Activated B cell treated with CpG ODN at 0.5 μM for 24 hours (primary cell): ENCODE data around the gene TPGS1. TPM values are rescaled to one million over a fixed set of nuclear protein-coding genes. Genes with fewer than 3 reads are reported as not detected.
A peak's percentile ranks its signal among the peaks of the same experiment; 100 is the strongest.

Source experiments
- ATAC-seq: fragments of 200-7000 bp; cut with Tn5 transposase; one replicate; pipeline ENCODE4 v1.10.0; 2021; ENCODE audit warnings: low read depth, mild to moderate bottlenecking, moderate library complexity
- CTCF ChIA-PET: fragments of 350-600 bp; sonication (Branson Sonifier 250); formaldehyde crosslinking; loops from one replicate; lab custom pipeline; 2021; ENCODE audit warnings: antibody characterized with exemption; lab: Charles Lee
- POLR2A ChIA-PET: fragments of 350-600 bp; sonication (Branson Sonifier 250); formaldehyde crosslinking; loops from one replicate; lab custom pipeline; 2021; ENCODE audit warnings: antibody characterized with exemption; lab: Charles Lee
- DNase-seq: peaks from one replicate; pipeline ENCODE4 v3.0.0; 2022
- H3K27ac Mint-ChIP-seq: one replicate; pipeline ENCODE4 v1.8.0; 2020; ENCODE audit warnings: mixed read lengths
- H3K27me3 Mint-ChIP-seq: one replicate; pipeline ENCODE4 v1.8.0; 2021; ENCODE audit warnings: mixed read lengths
- H3K36me3 Mint-ChIP-seq: one replicate; pipeline ENCODE4 v1.8.0; 2021; ENCODE audit warnings: low read depth, mixed read lengths
- H3K4me1 Mint-ChIP-seq: one replicate; pipeline ENCODE4 v1.8.0; 2021; ENCODE audit warnings: mixed read lengths
- H3K4me3 Mint-ChIP-seq: one replicate; pipeline ENCODE4 v1.8.0; 2020; ENCODE audit warnings: mild to moderate bottlenecking, mixed read lengths
- H3K9me3 Mint-ChIP-seq: one replicate; pipeline ENCODE4 v1.8.0; 2020; ENCODE audit warnings: mixed read lengths
- CTCF ChIP-seq: fragments of 200-600 bp; IDR thresholded peaks from one replicate; pipeline ENCODE4 v1.8.0; 2022; ENCODE audit warnings: antibody characterized with exemption, mild to moderate bottlenecking
- intact Hi-C: fragments of 100-400 bp; cut with micrococcal nuclease; formaldehyde crosslinking; loops from one replicate; pipeline ENCODE4 v1.15.1; 2024
- total RNA-seq: library from RNA; stranded (reverse); gene quantifications from 2 replicates; pipeline ENCODE4 v1.2.3, GENCODE V29; 2022

The TPGS1 gene
- total RNA-seq, 1 donor from 2014 or later = 23.8 TPM

- ChIA-PET POLR2A (no interaction called here), CTCF (no interaction called here)
- Mint-ChIP-seq H3K27me3 (peaks cover 12% of the 10 kb centered on the region), H3K27ac (no peak overlapping the region), H3K36me3 (no peaks in the 10 kb centered on the region), H3K4me3 (no peak overlapping the region), H3K9me3 (no peaks in the 10 kb centered on the region), H3K4me1 (peaks cover 21% of the 10 kb centered on the region)
- TF ChIP-seq CTCF = no peak
- DNase-seq = no peak
- intact Hi-C loops = loop anchor here (10.0 kb wide), 2 partner anchors 157 to 207 kb away; partner anchors contain the start of genes MIER2 and PLPP2
- no peak for ATAC-seq
Measured at GRCh38 chr19:501646-502045, 5.7 kb upstream of the TPGS1 start.

GRCh38 chr19:504616-505015 lies 2.7 kb upstream of the TPGS1 start:
- no peak for DNase-seq
- H3K36me3 Mint-ChIP-seq = peaks cover 5% of the 10 kb centered on the region
- H3K27ac Mint-ChIP-seq = no peak overlapping the region
- H3K9me3 Mint-ChIP-seq = no peaks in the 10 kb centered on the region
- ChIA-PET CTCF (interaction anchor here (1.0 kb wide), 1 partner anchor 9 kb away, joined by 3 read pairs; no protein-coding TSS in a partner anchor), POLR2A (no interaction called here)
- H3K4me1 Mint-ChIP-seq = peaks cover 31% of the 10 kb centered on the region
- H3K4me3 Mint-ChIP-seq = no peak overlapping the region
- ATAC-seq = no peak
- intact Hi-C loops = loop anchor here (10.0 kb wide), 2 partner anchors 160 to 210 kb away; partner anchors contain the start of genes MIER2 and PLPP2
- peaks cover under 1% of the 10 kb centered on the region for H3K27me3 Mint-ChIP-seq
- no peak for TF ChIP-seq CTCF

GRCh38 chr19:506404-507285 lies 652 bp upstream of the TPGS1 start:
- H3K27ac Mint-ChIP-seq = peak overlapping the region; percentile 100
- peaks cover 44% of the 10 kb centered on the region for H3K4me1 Mint-ChIP-seq
- peak; percentile 70 for TF ChIP-seq CTCF
- DNase-seq (peak; percentile 91), ATAC-seq (peak; percentile 70)
- POLR2A ChIA-PET = interaction anchor here (0.8 to 1.7 kb wide), 8 partner anchors 8 to 745 kb away, joined by 3 to 47 read pairs (median 6); partner anchors contain the start of genes BSG, MADCAM1, POLRMT and RNF126
- intact Hi-C loops = loop anchor here (1.0 to 10.0 kb wide), 5 partner anchors 17 to 212 kb away; partner anchors contain the start of genes BSG, CDC34, MIER2 and PLPP2
- peak overlapping the region; percentile 95 for H3K4me3 Mint-ChIP-seq
- no peaks in the 10 kb centered on the region for H3K9me3 Mint-ChIP-seq
- CTCF ChIA-PET = interaction anchor here (0.5 to 1.8 kb wide), 7 partner anchors 18 to 211 kb away, joined by 3 to 16 read pairs (median 4); partner anchors contain the start of genes BSG, CDC34 and MIER2
- no peaks in the 10 kb centered on the region for H3K27me3 Mint-ChIP-seq
- H3K36me3 Mint-ChIP-seq = peaks cover 6% of the 10 kb centered on the region

- ATAC-seq = no peak
- H3K4me3 Mint-ChIP-seq = peak overlapping the region; percentile 95
- no peak for TF ChIP-seq CTCF
- no peak for DNase-seq
- H3K27me3 Mint-ChIP-seq = no peaks in the 10 kb centered on the region
- peak overlapping the region; percentile 100 for H3K27ac Mint-ChIP-seq
- H3K36me3 Mint-ChIP-seq = peaks cover 6% of the 10 kb centered on the region
- intact Hi-C loops = loop anchor here (10.0 kb wide), 2 partner anchors 164 to 214 kb away; partner anchors contain the start of genes MIER2 and PLPP2
- H3K4me1 Mint-ChIP-seq = peaks cover 41% of the 10 kb centered on the region
- ChIA-PET POLR2A (interaction anchor here (1.0 kb wide), 1 partner anchor 19 kb away, joined by 4 read pairs; no protein-coding TSS in a partner anchor), CTCF (no interaction called here)
- no peaks in the 10 kb centered on the region for H3K9me3 Mint-ChIP-seq
Measured at GRCh38 chr19:508204-509150, 1.2 kb downstream of the TPGS1 start.
